Activated CD4-positive, alpha-beta T cell treated with anti-CD3 and anti-CD28 coated beads, Interleukin-2, amount 10 ng/mL, durations not matched to agents 24 days and 14 days (primary cell): ENCODE data around the gene SUMF1. TPM values are rescaled to one million over a fixed set of nuclear protein-coding genes. Genes with fewer than 3 reads are reported as not detected.
A peak's percentile ranks its signal among the peaks of the same experiment; 100 is the strongest.

ENCODE experiments used
- DNase-seq: peaks from one replicate; pipeline ENCODE4 v3.0.0; 2022
- H3K27ac Mint-ChIP-seq: one replicate; pipeline ENCODE4 v1.8.0; 2022; ENCODE audit warnings: mild to moderate bottlenecking, mixed read lengths
- H3K27me3 Mint-ChIP-seq: one replicate; pipeline ENCODE4 v1.8.0; 2022; ENCODE audit warnings: mixed read lengths
- H3K36me3 Mint-ChIP-seq: one replicate; pipeline ENCODE4 v1.8.0; 2022; ENCODE audit warnings: low read depth, mild to moderate bottlenecking, mixed read lengths
- H3K4me1 Mint-ChIP-seq: one replicate; pipeline ENCODE4 v1.8.0; 2021; ENCODE audit warnings: mixed read lengths
- H3K4me3 Mint-ChIP-seq: one replicate; pipeline ENCODE4 v1.8.0; 2022; ENCODE audit warnings: mild to moderate bottlenecking, moderate library complexity, mixed read lengths
- H3K9me3 Mint-ChIP-seq: one replicate; pipeline ENCODE4 v1.8.0; 2021; ENCODE audit warnings: mixed read lengths
- intact Hi-C: fragments of 100-400 bp; cut with micrococcal nuclease; formaldehyde crosslinking; loops from one replicate; pipeline ENCODE4 v1.15.1; 2023
- total RNA-seq: library from RNA; stranded (reverse); gene quantifications from 2 replicates; pipeline ENCODE4 v1.2.3, GENCODE V29; 2022

Gene SUMF1
- total RNA-seq, 1 donor from 2014 or later, result 7.4 TPM

- peaks cover 23% of the 10 kb centered on the region for H3K36me3 Mint-ChIP-seq
- peaks cover 39% of the 10 kb centered on the region for H3K4me1 Mint-ChIP-seq
- no peak for DNase-seq
- H3K4me3 Mint-ChIP-seq, result no peak overlapping the region
- intact Hi-C loops, result no loop called here
- no peaks in the 10 kb centered on the region for H3K27me3 Mint-ChIP-seq
- H3K9me3 Mint-ChIP-seq, result peaks cover 20% of the 10 kb centered on the region
- no peak overlapping the region for H3K27ac Mint-ChIP-seq
Measured at GRCh38 chr3:4396542-4396941, 70.5 kb downstream of the SUMF1 start.

DNA sequence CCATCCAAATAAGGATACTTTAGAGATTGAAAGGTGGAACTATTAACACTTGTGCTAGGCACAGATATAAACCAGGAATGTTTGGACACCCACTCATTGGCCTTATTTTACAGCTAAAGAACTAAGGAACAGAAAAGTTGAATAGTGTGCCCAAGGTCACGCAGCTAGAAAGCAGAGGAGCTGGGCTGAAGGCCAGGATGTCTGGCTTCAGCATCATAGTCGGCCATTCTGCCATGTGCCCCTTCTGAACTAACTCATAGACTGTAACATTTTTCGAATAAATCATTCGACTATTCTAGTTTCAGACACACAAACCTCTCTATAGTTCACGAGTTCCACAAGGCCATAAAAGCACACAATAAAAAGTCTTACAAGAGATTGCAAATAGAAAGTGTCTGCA lies 71.1 kb downstream of the SUMF1 start:
- Mint-ChIP-seq H3K36me3 (peaks cover 24% of the 10 kb centered on the region), H3K27ac (no peak overlapping the region), H3K9me3 (peaks cover 16% of the 10 kb centered on the region), H3K27me3 (no peaks in the 10 kb centered on the region), H3K4me3 (no peak overlapping the region), H3K4me1 (peaks cover 35% of the 10 kb centered on the region)
- DNase-seq, result no peak
- intact Hi-C loops, result no loop called here

- DNase-seq, result no peak
- intact Hi-C loops, result loop anchor here (1.0 to 2.0 kb wide), 3 partner anchors 8 to 26 kb away; no protein-coding TSS in a partner anchor
- peaks cover 27% of the 10 kb centered on the region for H3K36me3 Mint-ChIP-seq
- H3K4me1 Mint-ChIP-seq, result peaks cover 35% of the 10 kb centered on the region
- H3K9me3 Mint-ChIP-seq, result peaks cover 16% of the 10 kb centered on the region
- peak overlapping the region; percentile 75 for H3K27ac Mint-ChIP-seq
- H3K4me3 Mint-ChIP-seq, result peak overlapping the region; percentile 19
- no peaks in the 10 kb centered on the region for H3K27me3 Mint-ChIP-seq
Measured at GRCh38 chr3:4395448-4395847, 71.6 kb downstream of the SUMF1 start.

DNA sequence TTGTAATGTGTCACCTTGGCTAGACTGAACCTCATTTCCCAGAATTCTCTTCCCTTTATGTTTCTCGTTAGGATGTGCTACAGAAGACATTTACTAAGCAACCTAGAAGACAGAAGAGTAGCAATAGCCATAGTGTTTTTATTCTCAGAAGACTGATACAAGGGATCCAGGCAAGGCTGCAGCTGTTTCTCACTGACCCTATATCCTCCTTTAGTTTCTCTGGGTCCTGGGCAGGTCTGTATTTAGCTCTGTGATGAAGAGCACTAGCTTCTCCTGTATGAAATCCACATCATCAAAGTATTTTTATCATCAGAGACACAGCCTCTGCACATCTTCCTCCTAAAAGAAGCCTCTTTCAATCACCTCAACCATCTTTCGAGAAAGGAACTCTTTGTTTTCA lies 72.5 kb downstream of the SUMF1 start:
- intact Hi-C loops, result loop anchor here (2.0 kb wide), 1 partner anchor 14 kb away; no protein-coding TSS in a partner anchor
- H3K4me1 Mint-ChIP-seq, result peaks cover 38% of the 10 kb centered on the region
- H3K36me3 Mint-ChIP-seq, result peaks cover 28% of the 10 kb centered on the region
- no peaks in the 10 kb centered on the region for H3K27me3 Mint-ChIP-seq
- DNase-seq, result no peak
- peak overlapping the region; percentile 20 for H3K4me3 Mint-ChIP-seq
- peaks cover 20% of the 10 kb centered on the region for H3K9me3 Mint-ChIP-seq
- H3K27ac Mint-ChIP-seq, result peak overlapping the region; percentile 78

DNA sequence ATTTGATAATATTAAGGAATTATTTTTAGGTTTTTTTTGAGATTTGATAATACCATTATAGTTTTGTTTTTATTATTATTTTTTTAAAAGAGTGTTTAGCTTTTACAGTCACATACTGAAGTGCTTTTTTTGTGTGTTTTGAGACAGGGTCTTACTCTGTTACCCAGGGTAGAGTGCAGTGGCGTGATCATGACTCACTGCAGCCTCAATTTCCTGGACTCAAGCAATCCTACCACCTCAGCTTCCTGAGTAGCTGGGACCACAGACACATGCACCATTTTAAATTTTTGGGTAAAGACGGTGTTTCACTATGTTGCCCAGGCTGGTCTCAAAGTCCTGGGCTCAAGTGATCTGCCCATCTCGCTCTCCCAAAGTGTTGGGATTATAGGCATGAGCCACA lies 73.0 kb downstream of the SUMF1 start:
- peaks cover 23% of the 10 kb centered on the region for H3K9me3 Mint-ChIP-seq

DNA sequence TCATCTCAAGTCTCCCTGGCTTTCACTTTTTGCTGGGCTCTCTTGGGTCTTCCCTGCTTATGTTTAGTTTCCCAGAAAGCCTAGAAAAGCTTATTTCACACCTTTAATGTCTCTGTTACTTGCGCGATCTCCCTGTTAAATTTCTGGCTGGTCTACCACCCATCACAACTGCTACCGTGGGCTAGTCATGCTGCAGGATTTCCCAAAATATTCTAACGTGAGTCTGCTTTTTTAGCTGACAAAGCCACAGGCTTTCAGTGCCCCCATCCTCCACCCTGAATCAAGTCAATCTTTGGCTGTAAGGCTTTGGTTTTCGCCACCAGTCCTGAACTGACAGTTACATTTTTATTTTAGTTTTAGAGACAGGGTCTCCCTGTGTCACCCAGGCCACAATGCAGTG lies 74.1 kb downstream of the SUMF1 start:
- H3K27ac Mint-ChIP-seq, result no peak overlapping the region
- H3K4me3 Mint-ChIP-seq, result no peak overlapping the region
- peaks cover 28% of the 10 kb centered on the region for H3K36me3 Mint-ChIP-seq
- peaks cover 23% of the 10 kb centered on the region for H3K9me3 Mint-ChIP-seq
- no peak for DNase-seq
- no peaks in the 10 kb centered on the region for H3K27me3 Mint-ChIP-seq
- intact Hi-C loops, result no loop called here
- H3K4me1 Mint-ChIP-seq, result peaks cover 49% of the 10 kb centered on the region

More for the DNA sequence above, 73.0 kb downstream of the SUMF1 start:
- no peaks in the 10 kb centered on the region for H3K27me3 Mint-ChIP-seq
- H3K4me3 Mint-ChIP-seq, result peak overlapping the region; percentile 20
- intact Hi-C loops, result loop anchor here (2.0 kb wide), 1 partner anchor 15 kb away; no protein-coding TSS in a partner anchor
- H3K36me3 Mint-ChIP-seq, result peaks cover 28% of the 10 kb centered on the region
- peak overlapping the region; percentile 78 for H3K27ac Mint-ChIP-seq
- peaks cover 43% of the 10 kb centered on the region for H3K4me1 Mint-ChIP-seq
- peak; percentile 75 for DNase-seq

DNA sequence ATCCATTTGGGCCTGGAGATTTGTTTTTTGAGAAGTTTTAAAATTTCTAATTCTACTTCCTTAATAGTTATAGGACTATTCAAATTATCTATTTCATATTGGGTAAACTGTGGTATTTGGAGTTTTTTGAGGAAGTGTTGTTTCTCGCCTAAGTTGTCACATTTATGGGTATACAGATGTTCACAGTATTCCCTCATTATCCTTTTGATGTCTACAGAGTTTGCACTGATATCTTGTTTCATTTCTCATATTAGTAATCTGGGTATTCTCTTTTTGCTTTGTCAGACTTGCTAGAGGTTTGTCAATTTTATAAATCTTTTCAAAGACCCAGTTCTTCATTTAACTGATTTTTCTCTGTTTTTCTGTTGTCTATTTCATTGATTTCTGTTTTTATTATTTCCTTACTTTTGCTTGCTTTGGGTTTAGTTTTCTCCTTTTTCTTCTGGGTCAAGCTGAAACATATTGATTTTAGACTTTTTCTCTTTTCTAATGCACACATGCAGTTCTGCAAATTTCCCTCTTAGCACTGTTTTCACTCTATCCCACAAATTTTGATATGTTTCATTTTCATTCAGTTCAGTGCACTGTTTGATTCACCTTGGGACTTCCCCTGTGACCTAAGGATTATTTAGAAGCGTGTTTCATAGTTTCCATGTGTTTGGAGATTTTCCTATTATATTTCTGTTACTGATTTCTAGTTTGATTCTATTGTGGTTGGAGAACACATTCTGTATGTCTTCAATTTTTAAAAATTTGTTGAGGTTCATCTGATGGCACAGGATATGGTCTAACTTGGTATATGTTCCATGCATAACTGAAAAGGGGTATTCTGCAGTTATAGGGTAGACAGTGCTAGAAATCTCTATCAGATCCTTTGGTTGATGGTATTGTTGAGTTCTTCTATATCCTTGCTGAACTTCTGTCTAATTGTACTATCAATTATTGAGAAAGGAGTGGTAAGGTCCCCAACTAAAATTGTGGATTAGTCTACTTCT lies 79.6 kb downstream of the SUMF1 start:
- Mint-ChIP-seq H3K27me3 (no peaks in the 10 kb centered on the region), H3K4me3 (peak overlapping the region; percentile 1), H3K27ac (peak overlapping the region; percentile 84), H3K4me1 (peaks cover 35% of the 10 kb centered on the region), H3K9me3 (peaks cover 11% of the 10 kb centered on the region), H3K36me3 (peaks cover 14% of the 10 kb centered on the region)
- DNase-seq, result peak; percentile 48
- intact Hi-C loops, result loop anchor here (1.0 to 10.0 kb wide), 10 partner anchors 8 to 810 kb away; partner anchors contain the start of gene ITPR1

DNA sequence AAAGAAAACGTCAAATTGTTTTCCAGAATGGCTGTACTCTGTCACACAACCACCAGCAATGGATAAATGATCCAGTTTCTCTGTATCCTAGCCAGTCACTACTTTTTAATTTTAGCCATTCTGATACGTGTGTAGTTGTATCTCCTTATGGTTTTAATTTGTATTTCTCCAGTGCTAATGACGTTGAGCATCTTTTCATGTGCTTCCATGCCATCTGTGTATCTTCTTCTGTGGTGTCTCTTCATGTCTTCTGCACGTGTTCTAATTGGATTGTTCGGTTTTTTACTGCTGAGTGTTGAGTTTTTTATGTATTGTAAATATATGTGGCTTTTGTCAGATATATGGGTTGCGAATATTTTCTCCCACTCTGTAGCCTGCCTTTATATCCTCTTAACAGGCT lies 81.9 kb downstream of the SUMF1 start:
- no peak for DNase-seq
- Mint-ChIP-seq H3K4me3 (no peak overlapping the region), H3K9me3 (peaks cover 11% of the 10 kb centered on the region), H3K4me1 (peaks cover 35% of the 10 kb centered on the region), H3K27ac (no peak overlapping the region), H3K36me3 (peaks cover 5% of the 10 kb centered on the region), H3K27me3 (no peaks in the 10 kb centered on the region)
- intact Hi-C loops, result loop anchor here (5.0 to 10.0 kb wide), 3 partner anchors 390 to 812 kb away; no protein-coding TSS in a partner anchor

DNA sequence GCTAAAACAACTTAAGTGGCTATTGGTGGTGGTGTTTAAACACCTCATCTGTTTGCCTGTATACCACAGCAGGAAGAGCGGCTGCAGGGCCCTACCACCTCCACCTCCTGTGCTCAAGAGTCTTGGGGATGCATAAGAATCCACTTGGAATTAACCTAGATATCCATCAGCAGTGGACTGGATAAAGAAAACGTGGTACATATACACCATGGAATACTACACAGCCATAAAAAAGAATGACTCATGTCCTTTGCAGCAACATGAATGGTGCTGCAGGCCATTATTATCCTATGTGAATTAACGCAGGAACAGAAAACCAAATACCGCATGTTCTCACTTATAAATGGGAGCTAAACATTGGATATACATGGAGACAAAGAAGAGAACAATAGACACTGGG lies 87.1 kb downstream of the SUMF1 start:
- Mint-ChIP-seq H3K27me3 (no peaks in the 10 kb centered on the region), H3K36me3 (peaks cover 5% of the 10 kb centered on the region), H3K9me3 (peaks cover 5% of the 10 kb centered on the region), H3K4me1 (peaks cover 2% of the 10 kb centered on the region), H3K4me3 (no peak overlapping the region), H3K27ac (no peak overlapping the region)
- no peak for DNase-seq
- intact Hi-C loops, result loop anchor here (10.0 kb wide), 1 partner anchor 395 kb away; no protein-coding TSS in a partner anchor

- Mint-ChIP-seq H3K27ac (no peak overlapping the region), H3K4me1 (peaks cover 2% of the 10 kb centered on the region), H3K4me3 (no peak overlapping the region), H3K9me3 (peaks cover 12% of the 10 kb centered on the region), H3K27me3 (no peaks in the 10 kb centered on the region), H3K36me3 (peaks cover 13% of the 10 kb centered on the region)
- intact Hi-C loops, result no loop called here
- no peak for DNase-seq
Measured at GRCh38 chr3:4376499-4376898, 90.6 kb downstream of the SUMF1 start.

DNA sequence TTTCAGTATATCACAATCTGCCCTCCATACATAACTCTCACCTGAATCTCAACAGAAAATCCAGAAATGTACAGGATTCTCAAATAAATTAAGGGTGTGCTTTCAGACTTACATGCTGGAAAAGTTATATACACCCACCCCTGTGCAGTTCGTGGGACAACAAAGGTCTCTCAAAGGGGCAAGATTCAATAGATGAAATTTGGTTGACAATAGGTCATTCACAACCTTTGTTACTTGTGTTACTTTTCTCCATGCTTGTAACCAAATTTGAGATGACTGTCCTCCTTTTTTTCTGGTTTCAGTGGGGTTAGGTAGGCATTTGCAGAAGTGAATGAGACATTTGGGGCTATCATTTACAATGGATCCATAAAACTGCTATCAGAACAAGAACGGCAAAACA lies 91.2 kb downstream of the SUMF1 start:
- Mint-ChIP-seq H3K4me1 (peaks cover 2% of the 10 kb centered on the region), H3K4me3 (no peak overlapping the region), H3K27me3 (no peaks in the 10 kb centered on the region), H3K36me3 (peaks cover 13% of the 10 kb centered on the region), H3K27ac (no peak overlapping the region), H3K9me3 (peaks cover 15% of the 10 kb centered on the region)
- no peak for DNase-seq
- intact Hi-C loops, result no loop called here

- no peak for DNase-seq
- H3K9me3 Mint-ChIP-seq, result peaks cover 10% of the 10 kb centered on the region
- H3K27ac Mint-ChIP-seq, result no peak overlapping the region
- no peaks in the 10 kb centered on the region for H3K27me3 Mint-ChIP-seq
- peaks cover 12% of the 10 kb centered on the region for H3K36me3 Mint-ChIP-seq
- intact Hi-C loops, result no loop called here
- H3K4me3 Mint-ChIP-seq, result no peak overlapping the region
- H3K4me1 Mint-ChIP-seq, result peaks cover 2% of the 10 kb centered on the region
Measured at GRCh38 chr3:4373669-4374068, 93.4 kb downstream of the SUMF1 start.

- no peaks in the 10 kb centered on the region for H3K4me1 Mint-ChIP-seq
- no peaks in the 10 kb centered on the region for H3K9me3 Mint-ChIP-seq
- intact Hi-C loops, result no loop called here
- H3K27ac Mint-ChIP-seq, result no peak overlapping the region
- H3K4me3 Mint-ChIP-seq, result no peak overlapping the region
- no peak for DNase-seq
- H3K36me3 Mint-ChIP-seq, result no peaks in the 10 kb centered on the region
- H3K27me3 Mint-ChIP-seq, result no peaks in the 10 kb centered on the region
Measured at GRCh38 chr3:4362523-4362922, 104.5 kb downstream of the SUMF1 start.

DNA sequence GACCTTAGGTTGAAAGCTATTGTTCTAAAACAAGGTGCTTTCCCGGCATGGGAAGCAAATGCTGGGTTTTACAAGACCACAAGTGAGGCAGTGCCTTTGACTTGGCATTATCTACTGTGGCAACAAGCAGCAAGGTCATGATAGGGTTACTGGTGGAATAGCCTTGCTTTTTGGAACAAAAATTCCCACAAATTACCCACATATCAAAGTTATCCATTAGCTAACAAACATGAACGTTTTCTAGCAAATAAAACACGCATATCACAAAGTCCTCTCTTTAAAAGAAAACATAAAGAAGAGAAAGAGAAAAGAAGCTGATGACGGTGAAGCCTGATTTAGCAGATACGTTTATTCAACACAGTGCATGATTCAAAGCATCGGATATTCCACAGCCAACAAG lies 106.3 kb downstream of the SUMF1 start:
- no peak overlapping the region for H3K27ac Mint-ChIP-seq
- no peaks in the 10 kb centered on the region for H3K27me3 Mint-ChIP-seq
- H3K9me3 Mint-ChIP-seq, result no peaks in the 10 kb centered on the region
- no peak for DNase-seq
- H3K36me3 Mint-ChIP-seq, result no peaks in the 10 kb centered on the region
- intact Hi-C loops, result no loop called here
- H3K4me1 Mint-ChIP-seq, result no peaks in the 10 kb centered on the region
- H3K4me3 Mint-ChIP-seq, result no peak overlapping the region
